ENCODE results near the gene SRSF8.

The SRSF8 gene

GRCh38 chr11:95098826-95099225, 32.1 kb downstream of the SRSF8 start:
- Histone ChIP-seq H3K4me1 (ENCODE audit: control insufficient read depth in 1 of 2, insufficient read depth in 1 of 2, low read depth in 1 of 2, low read length in 1 of 2) (no peaks in the 10 kb centered on the region), H3K4me3 (ENCODE audit: low read depth in 1 of 2, low read length in 1 of 2) (no peak overlapping the region), H3K36me3 (no peaks in the 10 kb centered on the region), H3K9me3 (no peaks in the 10 kb centered on the region), H3K27ac (no peak overlapping the region), H3K27me3 (peaks cover 11% of the 10 kb centered on the region)
- no peak for TF ChIP-seq CTCF (IDR thresholded peaks at IDR 0.05)

GRCh38 chr11:95100191-95100648, 33.5 kb downstream of the SRSF8 start:
- Histone ChIP-seq H3K9me3 (no peaks in the 10 kb centered on the region), H3K27me3 (no peaks in the 10 kb centered on the region), H3K4me3 (ENCODE audit: low read depth in 1 of 2, low read length in 1 of 2) (no peak overlapping the region), H3K4me1 (ENCODE audit: control insufficient read depth in 1 of 2, insufficient read depth in 1 of 2, low read depth in 1 of 2, low read length in 1 of 2) (no peaks in the 10 kb centered on the region), H3K27ac (no peak overlapping the region), H3K36me3 (no peaks in the 10 kb centered on the region)
- TF ChIP-seq CTCF (IDR thresholded peaks at IDR 0.05) = no peak

- Histone ChIP-seq H3K4me3 (ENCODE audit: low read depth in 1 of 2, low read length in 1 of 2) (no peak overlapping the region), H3K36me3 (no peaks in the 10 kb centered on the region), H3K9me3 (no peaks in the 10 kb centered on the region), H3K4me1 (ENCODE audit: control insufficient read depth in 1 of 2, insufficient read depth in 1 of 2, low read depth in 1 of 2, low read length in 1 of 2) (no peaks in the 10 kb centered on the region), H3K27me3 (no peaks in the 10 kb centered on the region), H3K27ac (no peak overlapping the region)
- no peak for TF ChIP-seq CTCF (IDR thresholded peaks at IDR 0.05)
Observed at GRCh38 chr11:95100856-95101507, 34.3 kb downstream of the SRSF8 start.

GRCh38 chr11:95101935-95102334, 35.2 kb downstream of the SRSF8 start:
- Histone ChIP-seq H3K27me3 (no peaks in the 10 kb centered on the region), H3K36me3 (no peaks in the 10 kb centered on the region), H3K9me3 (no peaks in the 10 kb centered on the region), H3K4me3 (ENCODE audit: low read depth in 1 of 2, low read length in 1 of 2) (no peak overlapping the region), H3K27ac (no peak overlapping the region), H3K4me1 (ENCODE audit: control insufficient read depth in 1 of 2, insufficient read depth in 1 of 2, low read depth in 1 of 2, low read length in 1 of 2) (no peaks in the 10 kb centered on the region)
- TF ChIP-seq CTCF (IDR thresholded peaks at IDR 0.05) = no peak

GRCh38 chr11:95102733-95103132, 36.0 kb downstream of the SRSF8 start:
- no peak overlapping the region for H3K27ac ChIP-seq
- H3K27me3 ChIP-seq = no peaks in the 10 kb centered on the region
- no peak for TF ChIP-seq CTCF (IDR thresholded peaks at IDR 0.05)
- no peaks in the 10 kb centered on the region for H3K9me3 ChIP-seq
- H3K36me3 ChIP-seq = no peaks in the 10 kb centered on the region
- H3K4me1 ChIP-seq (ENCODE audit: control insufficient read depth in 1 of 2, insufficient read depth in 1 of 2, low read depth in 1 of 2, low read length in 1 of 2) = no peaks in the 10 kb centered on the region
- H3K4me3 ChIP-seq (ENCODE audit: low read depth in 1 of 2, low read length in 1 of 2) = no peak overlapping the region
